ENCODE results near the gene SLC4A2.

- TF ChIP-seq SRF (IDR thresholded peaks at IDR 0.05; ENCODE audit: low read depth, low read length) = no peak
- no peak for TF ChIP-seq POLR2AphosphoS5 (IDR thresholded peaks at IDR 0.05; ENCODE audit: low read depth, low read length)
- TF ChIP-seq, protein P1, sequence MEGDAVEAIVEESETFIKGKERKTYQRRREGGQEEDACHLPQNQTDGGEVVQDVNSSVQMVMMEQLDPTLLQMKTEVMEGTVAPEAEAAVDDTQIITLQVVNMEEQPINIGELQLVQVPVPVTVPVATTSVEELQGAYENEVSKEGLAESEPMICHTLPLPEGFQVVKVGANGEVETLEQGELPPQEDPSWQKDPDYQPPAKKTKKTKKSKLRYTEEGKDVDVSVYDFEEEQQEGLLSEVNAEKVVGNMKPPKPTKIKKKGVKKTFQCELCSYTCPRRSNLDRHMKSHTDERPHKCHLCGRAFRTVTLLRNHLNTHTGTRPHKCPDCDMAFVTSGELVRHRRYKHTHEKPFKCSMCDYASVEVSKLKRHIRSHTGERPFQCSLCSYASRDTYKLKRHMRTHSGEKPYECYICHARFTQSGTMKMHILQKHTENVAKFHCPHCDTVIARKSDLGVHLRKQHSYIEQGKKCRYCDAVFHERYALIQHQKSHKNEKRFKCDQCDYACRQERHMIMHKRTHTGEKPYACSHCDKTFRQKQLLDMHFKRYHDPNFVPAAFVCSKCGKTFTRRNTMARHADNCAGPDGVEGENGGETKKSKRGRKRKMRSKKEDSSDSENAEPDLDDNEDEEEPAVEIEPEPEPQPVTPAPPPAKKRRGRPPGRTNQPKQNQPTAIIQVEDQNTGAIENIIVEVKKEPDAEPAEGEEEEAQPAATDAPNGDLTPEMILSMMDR (IDR thresholded peaks at IDR 0.05; ENCODE audit: control extremely low read depth in 1 of 3, insufficient read depth in 1 of 3, low read depth in 1 of 3, low read length in 3 of 3) = no peak
Measured at GRCh38 chr7:151083824-151084160, 24.4 kb downstream of the SLC4A2 start.

Measured in H1 (cell line).